MCF 10A (cell line): Measurements from ENCODE around the gene ATP23. TPM values are rescaled to one million over a fixed set of nuclear protein-coding genes. Genes with fewer than 3 reads are reported as not detected.

Experiments used
- BruUV-seq: library from RNA; stranded (reverse); fragments of 400-500 nt; replicated peaks from 2 replicates; lab custom pipeline; 2021; lab: Mats Ljungman, UMichigan
- CTCF ChIA-PET: fragments of 300-600 bp; sonication (Branson Sonifier 250); formaldehyde crosslinking; extraction: SDS; loops from one replicate; lab custom pipeline; 2021; ENCODE audit warnings: antibody characterized with exemption, inconsistent platforms; lab: Yijun Ruan, JAX
- POLR2A ChIA-PET: fragments of 300-600, 350-650 bp; sonication (Branson Sonifier 250); formaldehyde crosslinking; extraction: SDS; loops from one replicate; lab custom pipeline; 2020; ENCODE audit warnings: antibody characterized with exemption, inconsistent platforms; lab: Yijun Ruan, JAX
- DNase-seq: peaks from one replicate; pipeline ENCODE4 v3.0.0-alpha.2; 2018; ENCODE audit not compliant: unreplicated experiment
- H3K27ac Mint-ChIP-seq: one replicate; pipeline ENCODE4 v1.8.0; 2022; ENCODE audit warnings: mild to moderate bottlenecking, low read depth, mixed read lengths; ENCODE audit not compliant: unreplicated experiment
- H3K27me3 Mint-ChIP-seq: one replicate; pipeline ENCODE4 v1.8.0; 2022; ENCODE audit warnings: mixed read lengths; ENCODE audit not compliant: insufficient read depth, unreplicated experiment
- H3K36me3 Mint-ChIP-seq: one replicate; pipeline ENCODE4 v1.8.0; 2022; ENCODE audit warnings: mild to moderate bottlenecking, moderate library complexity, mixed read lengths; ENCODE audit not compliant: insufficient read depth, unreplicated experiment
- H3K4me1 Mint-ChIP-seq: one replicate; pipeline ENCODE4 v1.8.0; 2022; ENCODE audit warnings: mixed read lengths; ENCODE audit not compliant: insufficient read depth, unreplicated experiment
- H3K4me3 Mint-ChIP-seq: one replicate; pipeline ENCODE4 v1.8.0; 2022; ENCODE audit warnings: mild to moderate bottlenecking, moderate library complexity, mixed read lengths; ENCODE audit not compliant: unreplicated experiment
- H3K9me3 Mint-ChIP-seq: one replicate; pipeline ENCODE4 v1.8.0; 2022; ENCODE audit warnings: mixed read lengths; ENCODE audit not compliant: unreplicated experiment
- CTCF ChIP-seq: fragments of 200-600 bp; IDR thresholded peaks from one replicate; pipeline ENCODE4 v1.8.0; 2022; ENCODE audit warnings: antibody characterized with exemption, mild to moderate bottlenecking; ENCODE audit not compliant: unreplicated experiment
- intact Hi-C: fragments of 100-400 bp; cut with micrococcal nuclease; formaldehyde crosslinking; loops from 2 replicates; pipeline ENCODE4 v1.14.1; 2022
- total RNA-seq: library from RNA; stranded (reverse); gene quantifications from 2 replicates; pipeline ENCODE4 v1.2.3, GENCODE V29; 2022

Gene ATP23
- total RNA-seq, 1 experiment from 2014 or later: 3.0 TPM

GRCh38 chr12:57904848-57905811 is 36.2 kb upstream of the ATP23 start:
- H3K27ac Mint-ChIP-seq: no peak overlapping the region
- peaks cover 26% of the 10 kb centered on the region for H3K27me3 Mint-ChIP-seq
- POLR2A ChIA-PET: interaction anchor here (0.7 to 1.9 kb wide), 7 partner anchors 9 to 179 kb away, joined by 3 to 9 read pairs (median 5); no protein-coding TSS in a partner anchor
- H3K36me3 Mint-ChIP-seq: peaks cover 6% of the 10 kb centered on the region
- H3K4me3 Mint-ChIP-seq: no peak overlapping the region
- no peaks in the 10 kb centered on the region for H3K9me3 Mint-ChIP-seq
- DNase-seq: peak; percentile 90
- CTCF ChIA-PET: interaction anchor here (0.5 to 6.4 kb wide), 47 partner anchors 9 to 1221 kb away, joined by 3 to 138 read pairs (median 4); partner anchors contain the start of genes ATP23 and AVIL
- peaks cover 8% of the 10 kb centered on the region for H3K4me1 Mint-ChIP-seq
- TF ChIP-seq CTCF: peak; percentile 100
- no TSS peak for BruUV-seq
- intact Hi-C loops: loop anchor here (1.0 kb wide), 3 partner anchors 74 to 123 kb away; partner anchors contain the start of gene TSFM

GRCh38 chr12:57905812-57906475 is 35.4 kb upstream of the ATP23 start:
- BruUV-seq: no TSS peak
- Mint-ChIP-seq H3K4me1 (peaks cover 8% of the 10 kb centered on the region), H3K4me3 (no peak overlapping the region), H3K9me3 (no peaks in the 10 kb centered on the region), H3K36me3 (peaks cover 6% of the 10 kb centered on the region), H3K27me3 (peaks cover 26% of the 10 kb centered on the region), H3K27ac (no peak overlapping the region)
- TF ChIP-seq CTCF: no peak
- ChIA-PET POLR2A (interaction anchor here (0.6 to 1.9 kb wide), 4 partner anchors 10 to 74 kb away, joined by 3 to 5 read pairs (median 4); no protein-coding TSS in a partner anchor), CTCF (interaction anchor here (0.6 to 6.4 kb wide), 25 partner anchors 8 to 1220 kb away, joined by 3 to 138 read pairs (median 5); partner anchors contain the start of gene ATP23)
- DNase-seq: no peak
- intact Hi-C loops: loop anchor here (1.0 kb wide), 3 partner anchors 75 to 124 kb away; partner anchors contain the start of gene TSFM

- ChIA-PET CTCF (interaction anchor here (0.6 to 6.4 kb wide), 7 partner anchors 10 to 127 kb away, joined by 3 to 138 read pairs (median 8); no protein-coding TSS in a partner anchor), POLR2A (interaction anchor here (1.5 kb wide), 1 partner anchor 75 kb away, joined by 3 read pairs; no protein-coding TSS in a partner anchor)
- H3K9me3 Mint-ChIP-seq: no peaks in the 10 kb centered on the region
- intact Hi-C loops: no loop called here
- H3K27ac Mint-ChIP-seq: no peak overlapping the region
- H3K27me3 Mint-ChIP-seq: peaks cover 26% of the 10 kb centered on the region
- DNase-seq: no peak
- no peak overlapping the region for H3K4me3 Mint-ChIP-seq
- H3K36me3 Mint-ChIP-seq: no peaks in the 10 kb centered on the region
- BruUV-seq: no TSS peak
- peaks cover 8% of the 10 kb centered on the region for H3K4me1 Mint-ChIP-seq
- TF ChIP-seq CTCF: no peak
These were observed 34.5 kb upstream of the ATP23 start for GRCh38 chr12:57906821-57907220.
